22Rv1 (cell line): Measurements from ENCODE around the gene ZNG1F.
"Not testable (repeated sequence)": the region's sequence is repeated elsewhere in the genome, so short reads cannot be mapped to it uniquely, and the experiment has no call there.

Experiments used
- ZFX ChIP-seq: fragments of 450-650 bp; IDR thresholded peaks from 2 replicates; pipeline ENCODE4 v1.6.1; 2017; ENCODE audit warnings: antibody characterized with exemption, borderline replicate concordance
- TF ChIP-seq, protein P1 (sequence below): fragments of 450-650 bp; IDR thresholded peaks from 2 replicates; pipeline ENCODE4 v1.5.1; 2017; ENCODE audit warnings: mild to moderate bottlenecking

DNA sequence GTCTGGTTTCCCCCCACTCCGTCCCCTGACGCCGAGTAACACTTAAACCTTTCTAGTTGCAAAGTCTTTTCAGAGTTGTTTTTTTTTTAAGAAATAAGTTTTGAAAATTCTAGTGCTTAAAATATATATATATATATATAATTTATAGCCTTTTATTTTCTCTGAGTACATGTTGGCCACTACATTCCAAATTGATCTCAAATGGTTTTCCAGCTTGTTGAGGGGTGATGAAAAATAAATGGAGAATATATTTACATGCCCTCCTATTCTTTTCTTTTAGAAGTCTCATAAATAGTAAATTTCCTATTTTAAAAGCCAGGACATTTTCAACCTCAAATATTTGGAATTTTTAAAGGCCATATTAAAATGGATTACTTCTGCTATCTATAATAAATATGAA is 63.2 kb downstream of the ZNG1F start:
- TF ChIP-seq, protein P1, sequence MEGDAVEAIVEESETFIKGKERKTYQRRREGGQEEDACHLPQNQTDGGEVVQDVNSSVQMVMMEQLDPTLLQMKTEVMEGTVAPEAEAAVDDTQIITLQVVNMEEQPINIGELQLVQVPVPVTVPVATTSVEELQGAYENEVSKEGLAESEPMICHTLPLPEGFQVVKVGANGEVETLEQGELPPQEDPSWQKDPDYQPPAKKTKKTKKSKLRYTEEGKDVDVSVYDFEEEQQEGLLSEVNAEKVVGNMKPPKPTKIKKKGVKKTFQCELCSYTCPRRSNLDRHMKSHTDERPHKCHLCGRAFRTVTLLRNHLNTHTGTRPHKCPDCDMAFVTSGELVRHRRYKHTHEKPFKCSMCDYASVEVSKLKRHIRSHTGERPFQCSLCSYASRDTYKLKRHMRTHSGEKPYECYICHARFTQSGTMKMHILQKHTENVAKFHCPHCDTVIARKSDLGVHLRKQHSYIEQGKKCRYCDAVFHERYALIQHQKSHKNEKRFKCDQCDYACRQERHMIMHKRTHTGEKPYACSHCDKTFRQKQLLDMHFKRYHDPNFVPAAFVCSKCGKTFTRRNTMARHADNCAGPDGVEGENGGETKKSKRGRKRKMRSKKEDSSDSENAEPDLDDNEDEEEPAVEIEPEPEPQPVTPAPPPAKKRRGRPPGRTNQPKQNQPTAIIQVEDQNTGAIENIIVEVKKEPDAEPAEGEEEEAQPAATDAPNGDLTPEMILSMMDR = not testable (repeated sequence)
- not testable (repeated sequence) for TF ChIP-seq ZFX
